ENCODE data around the gene DNAJA1.
A peak's percentile ranks its signal among the peaks of the same experiment; 100 is the strongest.
"Not testable (repeated sequence)": the region's sequence is repeated elsewhere in the genome, so short reads cannot be mapped to it uniquely, and the experiment has no call there.

DNAJA1 gene

GRCh38 chr9:33024966-33025571, at the start of gene DNAJA1:
TSS of gene DNAJA1 (plus strand) at chr9:33025273. CDS start at chr9:33026485, 1,212 bp downstream.
- peak; percentile 90 for DNase-seq (ENCODE audit: low read depth, low spot score)
- H3K9ac ChIP-seq (ENCODE audit: insufficient read length, low read depth): peak within 1 kb of the TSS; percentile 100
- TF ChIP-seq YY1 (IDR thresholded peaks at IDR 0.05; ENCODE audit: insufficient read depth, insufficient read length) (no peak), SUZ12 (IDR thresholded peaks at IDR 0.05; ENCODE audit: extremely low read depth, insufficient read depth, insufficient read length) (no peak), ZNF274 (IDR thresholded peaks at IDR 0.05; ENCODE audit: low read depth, low read length) (no peak)
- peak within 1 kb of the TSS; percentile 100 for H3K4me3 ChIP-seq (ENCODE audit: insufficient read length, low read depth)
- H3K9me3 ChIP-seq (ENCODE audit: insufficient read depth, low read length): no peaks in the 10 kb centered on the region
- H3K36me3 ChIP-seq (ENCODE audit: insufficient read depth, insufficient read length, low read length): peaks cover 82% of the 10 kb centered on the region
- no peaks in the 10 kb centered on the region for H3K27me3 ChIP-seq (ENCODE audit: insufficient read depth, insufficient read length)
- no peaks in the 10 kb centered on the region for H3K4me1 ChIP-seq (ENCODE audit: insufficient read depth, insufficient read length)

GRCh38 chr9:32978051-32978450, 47.0 kb upstream of the DNAJA1 start:
- no peak overlapping the region for H3K4me3 ChIP-seq (ENCODE audit: insufficient read length, low read depth)
- H3K9ac ChIP-seq (ENCODE audit: insufficient read length, low read depth): no peak overlapping the region
- no peaks in the 10 kb centered on the region for H3K27me3 ChIP-seq (ENCODE audit: insufficient read depth, insufficient read length)
- no peaks in the 10 kb centered on the region for H3K9me3 ChIP-seq (ENCODE audit: insufficient read depth, low read length)
- H3K4me1 ChIP-seq (ENCODE audit: insufficient read depth, insufficient read length): no peaks in the 10 kb centered on the region
- DNase-seq (ENCODE audit: low read depth, low spot score): no peak
- TF ChIP-seq YY1 (IDR thresholded peaks at IDR 0.05; ENCODE audit: insufficient read depth, insufficient read length): no peak
- no peak for TF ChIP-seq ZNF274 (IDR thresholded peaks at IDR 0.05; ENCODE audit: low read depth, low read length)
- no peak for TF ChIP-seq SUZ12 (IDR thresholded peaks at IDR 0.05; ENCODE audit: extremely low read depth, insufficient read depth, insufficient read length)
- peaks cover 73% of the 10 kb centered on the region for H3K36me3 ChIP-seq (ENCODE audit: insufficient read depth, insufficient read length, low read length)

- Histone ChIP-seq H3K9me3 (ENCODE audit: insufficient read depth, low read length) (no peaks in the 10 kb centered on the region), H3K27me3 (ENCODE audit: insufficient read depth, insufficient read length) (no peaks in the 10 kb centered on the region), H3K4me1 (ENCODE audit: insufficient read depth, insufficient read length) (no peaks in the 10 kb centered on the region), H3K4me3 (ENCODE audit: insufficient read length, low read depth) (no peak overlapping the region), H3K36me3 (ENCODE audit: insufficient read depth, insufficient read length, low read length) (peaks cover 83% of the 10 kb centered on the region), H3K9ac (ENCODE audit: insufficient read length, low read depth) (no peak overlapping the region)
- TF ChIP-seq YY1 (IDR thresholded peaks at IDR 0.05; ENCODE audit: insufficient read depth, insufficient read length) (no peak), ZNF274 (IDR thresholded peaks at IDR 0.05; ENCODE audit: low read depth, low read length) (no peak), SUZ12 (IDR thresholded peaks at IDR 0.05; ENCODE audit: extremely low read depth, insufficient read depth, insufficient read length) (no peak)
- no peak for DNase-seq (ENCODE audit: low read depth, low spot score)
Measured at GRCh38 chr9:32986971-32987370, 38.1 kb upstream of the DNAJA1 start.

- Histone ChIP-seq H3K36me3 (ENCODE audit: insufficient read depth, insufficient read length, low read length) (peaks cover 70% of the 10 kb centered on the region), H3K9ac (ENCODE audit: insufficient read length, low read depth) (no peak overlapping the region)
- TF ChIP-seq YY1 (IDR thresholded peaks at IDR 0.05; ENCODE audit: insufficient read depth, insufficient read length) (no peak), ZNF274 (IDR thresholded peaks at IDR 0.05; ENCODE audit: low read depth, low read length) (no peak), SUZ12 (IDR thresholded peaks at IDR 0.05; ENCODE audit: extremely low read depth, insufficient read depth, insufficient read length) (no peak)
Measured at GRCh38 chr9:32989660-32990059, 35.4 kb upstream of the DNAJA1 start.

GRCh38 chr9:32991897-32992594, 33.0 kb upstream of the DNAJA1 start:
- no peak overlapping the region for H3K9ac ChIP-seq (ENCODE audit: insufficient read length, low read depth)
- no peak for DNase-seq (ENCODE audit: low read depth, low spot score)
- TF ChIP-seq YY1 (IDR thresholded peaks at IDR 0.05; ENCODE audit: insufficient read depth, insufficient read length): no peak
- no peak for TF ChIP-seq ZNF274 (IDR thresholded peaks at IDR 0.05; ENCODE audit: low read depth, low read length)
- no peak for TF ChIP-seq SUZ12 (IDR thresholded peaks at IDR 0.05; ENCODE audit: extremely low read depth, insufficient read depth, insufficient read length)
- no peaks in the 10 kb centered on the region for H3K4me1 ChIP-seq (ENCODE audit: insufficient read depth, insufficient read length)
- H3K9me3 ChIP-seq (ENCODE audit: insufficient read depth, low read length): no peaks in the 10 kb centered on the region
- no peaks in the 10 kb centered on the region for H3K27me3 ChIP-seq (ENCODE audit: insufficient read depth, insufficient read length)
- H3K36me3 ChIP-seq (ENCODE audit: insufficient read depth, insufficient read length, low read length): peaks cover 65% of the 10 kb centered on the region
- H3K4me3 ChIP-seq (ENCODE audit: insufficient read length, low read depth): no peak overlapping the region

More at GRCh38 chr9:32989660-32990059, 35.4 kb upstream of the DNAJA1 start:
- Histone ChIP-seq H3K4me3 (ENCODE audit: insufficient read length, low read depth) (no peak overlapping the region), H3K4me1 (ENCODE audit: insufficient read depth, insufficient read length) (no peaks in the 10 kb centered on the region), H3K27me3 (ENCODE audit: insufficient read depth, insufficient read length) (no peaks in the 10 kb centered on the region), H3K9me3 (ENCODE audit: insufficient read depth, low read length) (no peaks in the 10 kb centered on the region)
- DNase-seq (ENCODE audit: low read depth, low spot score): no peak

GRCh38 chr9:32992595-32993238, 32.4 kb upstream of the DNAJA1 start:
- no peak for DNase-seq (ENCODE audit: low read depth, low spot score)
- Histone ChIP-seq H3K4me1 (ENCODE audit: insufficient read depth, insufficient read length) (no peaks in the 10 kb centered on the region), H3K4me3 (ENCODE audit: insufficient read length, low read depth) (no peak overlapping the region), H3K9ac (ENCODE audit: insufficient read length, low read depth) (no peak overlapping the region), H3K9me3 (ENCODE audit: insufficient read depth, low read length) (no peaks in the 10 kb centered on the region), H3K36me3 (ENCODE audit: insufficient read depth, insufficient read length, low read length) (peaks cover 66% of the 10 kb centered on the region), H3K27me3 (ENCODE audit: insufficient read depth, insufficient read length) (no peaks in the 10 kb centered on the region)
- TF ChIP-seq ZNF274 (IDR thresholded peaks at IDR 0.05; ENCODE audit: low read depth, low read length) (no peak), SUZ12 (IDR thresholded peaks at IDR 0.05; ENCODE audit: extremely low read depth, insufficient read depth, insufficient read length) (no peak)

- H3K9ac ChIP-seq (ENCODE audit: insufficient read length, low read depth): peak overlapping the region; percentile 94
Measured at GRCh38 chr9:33000682-33001055, 24.4 kb upstream of the DNAJA1 start.

GRCh38 chr9:33005335-33005734, 19.7 kb upstream of the DNAJA1 start:
- H3K4me3 ChIP-seq (ENCODE audit: insufficient read length, low read depth); H3K27me3 ChIP-seq (ENCODE audit: insufficient read depth, insufficient read length); H3K9ac ChIP-seq (ENCODE audit: insufficient read length, low read depth); H3K9me3 ChIP-seq (ENCODE audit: insufficient read depth, low read length); DNase-seq (ENCODE audit: low read depth, low spot score); H3K4me1 ChIP-seq (ENCODE audit: insufficient read depth, insufficient read length); H3K36me3 ChIP-seq (ENCODE audit: insufficient read depth, insufficient read length, low read length): not testable (repeated sequence)

More at GRCh38 chr9:33000682-33001055, 24.4 kb upstream of the DNAJA1 start:
- not testable (repeated sequence) for H3K9me3 ChIP-seq (ENCODE audit: insufficient read depth, low read length); DNase-seq (ENCODE audit: low read depth, low spot score); H3K27me3 ChIP-seq (ENCODE audit: insufficient read depth, insufficient read length); H3K4me1 ChIP-seq (ENCODE audit: insufficient read depth, insufficient read length)
- Histone ChIP-seq H3K36me3 (ENCODE audit: insufficient read depth, insufficient read length, low read length) (peaks cover 29% of the 10 kb centered on the region), H3K4me3 (ENCODE audit: insufficient read length, low read depth) (peak overlapping the region; percentile 95)
